Measurements from ENCODE around the gene LRMDA.
"Not testable (repeated sequence)": the region's sequence is repeated elsewhere in the genome, so short reads cannot be mapped to it uniquely, and the experiment has no call there.

- TF ChIP-seq CTCF (CRISPR knock-in tag; IDR thresholded peaks at IDR 0.05); MXD3 (CRISPR knock-in tag; IDR thresholded peaks at IDR 0.05); MAZ (IDR thresholded peaks at IDR 0.05; ENCODE audit: borderline replicate concordance, low read depth, low read length); MAZ (CRISPR knock-in tag; IDR thresholded peaks at IDR 0.05; ENCODE audit: low read depth); ZZZ3 (CRISPR knock-in tag; IDR thresholded peaks at IDR 0.05; ENCODE audit: borderline replicate concordance); GTF2F1 (IDR thresholded peaks at IDR 0.05; ENCODE audit: low read length); HNRNPH1 (optimal IDR thresholded peaks at IDR 0.05; ENCODE audit: low read depth, low read length); ZNF275 (CRISPR knock-in tag; IDR thresholded peaks at IDR 0.05; ENCODE audit: borderline replicate concordance); EZH2 (conservative IDR thresholded peaks at IDR 0.05; ENCODE audit: low read depth, low read length): not testable (repeated sequence)
Measured at GRCh38 chr10:75516154-75516553, 84.7 kb downstream of the LRMDA start.

Data from HepG2 (cell line).